CD4-positive, alpha-beta T cell (primary cell): Measurements from ENCODE around the gene KCNQ4. TPM values are rescaled to one million over a fixed set of nuclear protein-coding genes. Genes with fewer than 3 reads are reported as not detected.

Experiments used
- ATAC-seq: fragments of 200-7000 bp; cut with Tn5 transposase; one replicate; pipeline ENCODE4 v1.10.0; 2022; ENCODE audit warnings: mild to moderate bottlenecking; ENCODE audit not compliant: poor library complexity
- CTCF ChIA-PET: fragments of 350-600 bp; sonication (Branson Sonifier 250); formaldehyde crosslinking; loops from one replicate; lab custom pipeline; 2021; ENCODE audit warnings: antibody characterized with exemption, inconsistent platforms; lab: Charles Lee
- POLR2A ChIA-PET: fragments of 350-600 bp; sonication (Branson Sonifier 250); formaldehyde crosslinking; loops from one replicate; lab custom pipeline; 2021; ENCODE audit warnings: antibody characterized with exemption, inconsistent platforms; lab: Charles Lee
- DNase-seq, 14 experiments: peaks; one replicate each; pipeline ENCODE4 v3.0.0-alpha.2; 2013 to 2020; ENCODE audit warnings: mixed read lengths in 2 of 14
- H3K27ac ChIP-seq, 2 donors: one replicate each; pipeline versions ENCODE4 v1.5.1 to v1.7.0; 2013; ENCODE audit warnings: low read length in 2 of 2, low read depth in 1 of 2, mild to moderate bottlenecking in 1 of 2
- H3K27me3 ChIP-seq, 2 experiments: 1 replicate in 1 of 2; 2 replicates in 1 of 2; pipeline versions ENCODE4 v1.6.1 to v1.7.0; 2013; ENCODE audit warnings: low read length in 2 of 2, control low read depth in 1 of 2, mild to moderate bottlenecking in 1 of 2, moderate library complexity in 1 of 2; ENCODE audit not compliant: insufficient read depth in 2 of 2, control insufficient read depth in 1 of 2
- H3K36me3 ChIP-seq: one replicate; pipeline ENCODE4 v1.6.1; 2013; ENCODE audit warnings: low read length, control low read depth; ENCODE audit not compliant: insufficient read depth
- H3K4me1 ChIP-seq: one replicate; pipeline ENCODE4 v1.6.1; 2013; ENCODE audit warnings: low read length, control low read depth; ENCODE audit not compliant: insufficient read depth
- H3K4me3 ChIP-seq: one replicate; pipeline ENCODE4 v1.5.1; 2013; ENCODE audit warnings: mild to moderate bottlenecking, low read length, moderate library complexity
- H3K9me3 ChIP-seq, 2 experiments: 1 replicate in 1 of 2; 2 replicates in 1 of 2; pipeline versions ENCODE4 v1.6.1 to v1.7.0; 2013; ENCODE audit warnings: low read length in 2 of 2, mild to moderate bottlenecking in 2 of 2, control low read depth in 1 of 2, moderate library complexity in 1 of 2; ENCODE audit not compliant: control insufficient read depth in 1 of 2, insufficient read depth in 1 of 2
- H3K27ac Mint-ChIP-seq: one replicate; pipeline ENCODE4 v1.8.0; 2020; ENCODE audit warnings: mixed read lengths
- H3K27me3 Mint-ChIP-seq: one replicate; pipeline ENCODE4 v1.8.0; 2021; ENCODE audit warnings: mixed read lengths
- H3K36me3 Mint-ChIP-seq: one replicate; pipeline ENCODE4 v1.8.0; 2021; ENCODE audit warnings: low read depth, mixed read lengths
- H3K4me1 Mint-ChIP-seq: one replicate; pipeline ENCODE4 v1.8.0; 2021; ENCODE audit warnings: low read depth, mixed read lengths
- H3K4me3 Mint-ChIP-seq: one replicate; pipeline ENCODE4 v1.8.0; 2020; ENCODE audit warnings: mild to moderate bottlenecking, mixed read lengths
- H3K9me3 Mint-ChIP-seq: one replicate; pipeline ENCODE4 v1.8.0; 2020; ENCODE audit warnings: mixed read lengths
- intact Hi-C, 2 experiments: fragments of 100-400 bp; cut with DNase I in 1 of 2; cut with micrococcal nuclease in 1 of 2; formaldehyde crosslinking; loops; one replicate each; pipeline versions ENCODE4 v1.15.1 to v1.9.0; 2023 to 2025; cut with DNase I, micrococcal nuclease
- total RNA-seq, 174 experiments: library from RNA in 2 of 174; stranded (reverse) in 2 of 174; gene quantifications; one replicate each; pipeline ENCODE4 v1.2.3 and lab custom pipeline; 2021 to 2026
- TF ChIP-seq, protein P1 (sequence below): fragments of 200-600 bp; IDR thresholded peaks from one replicate; pipeline ENCODE4 v1.8.0; 2022; ENCODE audit warnings: antibody characterized with exemption, mild to moderate bottlenecking

Gene KCNQ4
- total RNA-seq, 2 experiments from 2014 or later, result 0.25 to 0.30 TPM

DNA sequence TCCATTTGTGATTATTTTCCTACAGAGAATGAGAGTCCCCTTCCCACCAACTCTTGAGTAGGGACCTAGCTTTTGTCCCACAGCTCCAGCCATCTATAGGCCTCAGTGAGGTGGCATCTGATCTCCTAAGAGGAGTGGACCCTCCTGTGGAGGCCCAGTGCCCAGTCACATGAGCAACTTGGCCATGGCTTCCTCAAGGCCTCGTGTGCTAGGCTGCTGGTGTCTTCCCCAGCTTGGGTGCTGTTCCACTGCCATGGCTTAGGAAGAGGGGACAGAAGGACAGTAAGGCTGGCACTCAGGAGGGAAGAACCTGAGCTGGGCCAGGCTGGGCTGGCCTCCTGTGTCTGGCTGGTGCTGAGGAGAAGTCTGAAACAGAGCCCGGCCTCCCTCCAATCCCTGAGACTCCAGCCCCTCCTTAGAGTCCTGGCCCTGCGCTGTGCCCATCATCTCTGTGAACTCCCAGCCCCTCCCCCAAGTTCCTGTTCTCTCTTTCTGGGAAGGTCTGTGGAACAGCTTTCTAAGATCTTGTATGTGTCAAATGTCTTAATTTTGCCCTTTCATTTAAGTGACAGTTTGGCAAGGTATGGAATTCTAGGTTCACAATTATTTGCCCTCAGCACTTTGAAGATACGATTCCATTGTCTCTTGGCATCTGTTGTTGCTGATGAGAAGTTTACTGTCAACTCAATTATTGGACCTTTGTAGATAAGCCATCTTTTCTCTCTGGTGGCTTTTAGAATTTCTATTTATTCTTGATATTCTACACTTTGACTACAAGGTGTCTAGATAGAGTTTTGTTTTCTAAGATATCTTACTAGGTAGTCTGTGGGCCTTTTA is 7.1 kb upstream of the KCNQ4 start:
- no peak for DNase-seq
- H3K36me3 ChIP-seq, result peaks cover 13% of the 10 kb centered on the region

DNA sequence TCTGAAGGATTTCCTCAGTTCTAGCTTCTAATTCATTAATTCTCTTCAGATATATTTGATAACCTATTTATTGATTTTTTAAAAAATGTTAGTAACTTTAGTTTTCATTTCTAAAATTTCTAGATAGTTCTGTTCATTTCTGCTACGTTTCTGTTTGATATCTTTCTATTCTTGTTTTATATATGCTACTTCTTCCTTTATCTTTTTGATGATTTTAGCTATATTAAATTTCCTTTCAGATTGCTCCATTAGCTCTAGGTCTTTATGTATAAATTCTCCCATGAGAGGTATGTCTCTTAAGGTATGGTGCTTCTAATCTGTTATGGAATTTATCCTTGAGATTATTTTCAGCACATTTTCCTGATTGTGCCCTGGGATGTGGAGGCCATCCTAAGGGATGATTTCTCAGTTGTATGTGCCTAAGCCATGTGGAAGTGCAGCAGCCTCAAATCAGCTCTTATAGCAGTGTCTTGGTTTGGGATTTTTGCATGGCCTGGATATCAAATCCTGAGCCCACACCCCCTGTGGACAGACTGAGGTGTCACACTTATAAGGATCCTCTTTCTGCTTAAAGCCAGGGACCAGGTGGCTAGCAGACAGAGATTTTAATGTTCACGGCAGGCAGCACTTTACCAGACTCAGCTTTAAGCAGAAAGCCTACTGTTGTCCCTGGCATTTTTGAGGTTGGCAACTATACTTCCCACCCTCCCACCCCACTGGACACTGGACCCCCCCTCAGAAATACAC is 6.2 kb upstream of the KCNQ4 start:
- H3K4me1 Mint-ChIP-seq, result no peaks in the 10 kb centered on the region
- ChIA-PET CTCF (interaction anchor here (1.1 kb wide), 1 partner anchor 175 kb away, joined by 3 read pairs; no protein-coding TSS in a partner anchor), POLR2A (no interaction called here)
- DNase-seq, result no peak
- Histone ChIP-seq H3K36me3 (peaks cover 5% of the 10 kb centered on the region), H3K27ac (no peak overlapping the region), H3K9me3 (peaks cover 0 to 7% of the 10 kb centered on the region in 2 experiments), H3K4me3 (no peak overlapping the region), H3K4me1 (no peaks in the 10 kb centered on the region), H3K27me3 (peaks cover 0 to 2% of the 10 kb centered on the region in 2 experiments)
- H3K9me3 Mint-ChIP-seq, result peaks cover 2% of the 10 kb centered on the region
- no peak for ATAC-seq
- no peak overlapping the region for H3K4me3 Mint-ChIP-seq
- H3K27ac Mint-ChIP-seq, result no peak overlapping the region
- peaks cover 51% of the 10 kb centered on the region for H3K36me3 Mint-ChIP-seq
- TF ChIP-seq, protein P1, sequence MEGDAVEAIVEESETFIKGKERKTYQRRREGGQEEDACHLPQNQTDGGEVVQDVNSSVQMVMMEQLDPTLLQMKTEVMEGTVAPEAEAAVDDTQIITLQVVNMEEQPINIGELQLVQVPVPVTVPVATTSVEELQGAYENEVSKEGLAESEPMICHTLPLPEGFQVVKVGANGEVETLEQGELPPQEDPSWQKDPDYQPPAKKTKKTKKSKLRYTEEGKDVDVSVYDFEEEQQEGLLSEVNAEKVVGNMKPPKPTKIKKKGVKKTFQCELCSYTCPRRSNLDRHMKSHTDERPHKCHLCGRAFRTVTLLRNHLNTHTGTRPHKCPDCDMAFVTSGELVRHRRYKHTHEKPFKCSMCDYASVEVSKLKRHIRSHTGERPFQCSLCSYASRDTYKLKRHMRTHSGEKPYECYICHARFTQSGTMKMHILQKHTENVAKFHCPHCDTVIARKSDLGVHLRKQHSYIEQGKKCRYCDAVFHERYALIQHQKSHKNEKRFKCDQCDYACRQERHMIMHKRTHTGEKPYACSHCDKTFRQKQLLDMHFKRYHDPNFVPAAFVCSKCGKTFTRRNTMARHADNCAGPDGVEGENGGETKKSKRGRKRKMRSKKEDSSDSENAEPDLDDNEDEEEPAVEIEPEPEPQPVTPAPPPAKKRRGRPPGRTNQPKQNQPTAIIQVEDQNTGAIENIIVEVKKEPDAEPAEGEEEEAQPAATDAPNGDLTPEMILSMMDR, result no peak
- H3K27me3 Mint-ChIP-seq, result peaks cover 16% of the 10 kb centered on the region
- intact Hi-C loops, result no loop called here

More for the DNA sequence above, 7.1 kb upstream of the KCNQ4 start:
- ATAC-seq, result no peak
- peaks cover 0 to 7% of the 10 kb centered on the region in 2 experiments for H3K9me3 ChIP-seq
- no peak overlapping the region for H3K27ac Mint-ChIP-seq
- no peak overlapping the region for H3K4me3 Mint-ChIP-seq
- H3K27ac ChIP-seq, result no peak overlapping the region
- intact Hi-C loops, result no loop called here
- peaks cover 2% of the 10 kb centered on the region for H3K9me3 Mint-ChIP-seq
- ChIA-PET POLR2A (no interaction called here), CTCF (interaction anchor here (1.1 kb wide), 2 partner anchors 73 to 75 kb away, joined by 3 to 4 read pairs; no protein-coding TSS in a partner anchor)
- no peaks in the 10 kb centered on the region for H3K4me1 Mint-ChIP-seq
- H3K36me3 Mint-ChIP-seq, result peaks cover 58% of the 10 kb centered on the region
- H3K4me3 ChIP-seq, result no peak overlapping the region
- H3K27me3 ChIP-seq, result no peaks in the 10 kb centered on the region
- H3K4me1 ChIP-seq, result no peaks in the 10 kb centered on the region
- TF ChIP-seq, protein P1, result no peak
- H3K27me3 Mint-ChIP-seq, result peaks cover 7% of the 10 kb centered on the region

DNA sequence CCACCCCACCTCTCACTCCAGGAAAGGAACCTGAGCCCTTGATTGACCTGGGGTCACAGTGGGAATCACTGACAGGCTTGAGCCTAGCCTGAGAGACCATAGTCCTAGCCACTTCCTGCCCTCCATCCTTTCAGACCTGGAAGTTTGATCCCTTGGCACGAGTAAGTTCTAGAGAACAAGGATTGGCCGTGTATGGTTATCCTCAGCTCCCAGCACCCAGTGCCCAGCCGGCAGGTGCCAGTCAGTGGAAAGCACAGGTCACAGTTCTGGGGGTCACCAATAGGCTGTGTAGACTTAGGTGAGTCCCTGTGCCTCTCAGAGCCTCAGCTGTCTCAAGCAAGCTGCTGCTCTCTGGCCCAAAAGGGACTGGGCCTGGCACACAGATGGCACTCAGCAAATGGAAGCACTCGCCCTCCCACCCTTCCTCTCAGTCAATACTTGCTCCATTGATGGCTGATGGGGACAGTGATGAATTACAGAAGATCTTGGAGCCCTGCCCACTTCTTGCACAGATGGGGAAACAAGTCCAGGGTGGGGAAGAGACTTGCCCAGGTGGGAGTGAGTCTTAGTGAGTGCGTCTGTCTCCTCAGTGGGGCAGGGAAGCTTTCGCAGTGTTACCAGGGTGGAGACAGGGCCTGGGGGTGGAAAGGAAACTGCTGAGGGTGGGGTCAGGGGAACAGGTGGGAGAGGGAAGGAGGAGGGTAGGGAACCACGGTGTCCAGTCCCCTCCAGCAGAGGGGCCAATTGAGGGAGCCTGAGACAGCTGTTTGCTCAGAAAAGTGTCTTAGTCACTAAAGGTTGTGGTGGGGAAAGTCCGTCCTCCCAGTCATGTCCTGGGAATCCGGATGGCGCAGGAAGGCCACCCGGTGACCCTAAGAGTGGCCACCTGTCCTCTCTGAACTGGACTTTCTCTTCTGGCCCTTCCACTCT is 2.6 kb upstream of the KCNQ4 start:
- peaks cover 25% of the 10 kb centered on the region for H3K36me3 Mint-ChIP-seq
- intact Hi-C loops, result no loop called here
- no peak for DNase-seq
- POLR2A ChIA-PET, result no interaction called here
- Histone ChIP-seq H3K4me3 (no peak overlapping the region), H3K36me3 (peaks cover 4% of the 10 kb centered on the region), H3K27ac (no peak overlapping the region), H3K4me1 (peaks cover 9% of the 10 kb centered on the region), H3K9me3 (peaks cover 0 to 7% of the 10 kb centered on the region in 2 experiments), H3K27me3 (peaks cover 15 to 24% of the 10 kb centered on the region in 2 experiments)
- CTCF ChIA-PET, result interaction anchor here (1.1 kb wide), 1 partner anchor 69 kb away, joined by 3 read pairs; no protein-coding TSS in a partner anchor
- TF ChIP-seq, protein P1, result no peak
- peaks cover 2% of the 10 kb centered on the region for H3K9me3 Mint-ChIP-seq
- no peak for ATAC-seq
- peaks cover 6% of the 10 kb centered on the region for H3K4me1 Mint-ChIP-seq
- H3K27ac Mint-ChIP-seq, result no peak overlapping the region
- H3K4me3 Mint-ChIP-seq, result no peak overlapping the region
- peaks cover 43% of the 10 kb centered on the region for H3K27me3 Mint-ChIP-seq
